ENCODE results near the gene EHMT1.

The EHMT1 gene

DNA sequence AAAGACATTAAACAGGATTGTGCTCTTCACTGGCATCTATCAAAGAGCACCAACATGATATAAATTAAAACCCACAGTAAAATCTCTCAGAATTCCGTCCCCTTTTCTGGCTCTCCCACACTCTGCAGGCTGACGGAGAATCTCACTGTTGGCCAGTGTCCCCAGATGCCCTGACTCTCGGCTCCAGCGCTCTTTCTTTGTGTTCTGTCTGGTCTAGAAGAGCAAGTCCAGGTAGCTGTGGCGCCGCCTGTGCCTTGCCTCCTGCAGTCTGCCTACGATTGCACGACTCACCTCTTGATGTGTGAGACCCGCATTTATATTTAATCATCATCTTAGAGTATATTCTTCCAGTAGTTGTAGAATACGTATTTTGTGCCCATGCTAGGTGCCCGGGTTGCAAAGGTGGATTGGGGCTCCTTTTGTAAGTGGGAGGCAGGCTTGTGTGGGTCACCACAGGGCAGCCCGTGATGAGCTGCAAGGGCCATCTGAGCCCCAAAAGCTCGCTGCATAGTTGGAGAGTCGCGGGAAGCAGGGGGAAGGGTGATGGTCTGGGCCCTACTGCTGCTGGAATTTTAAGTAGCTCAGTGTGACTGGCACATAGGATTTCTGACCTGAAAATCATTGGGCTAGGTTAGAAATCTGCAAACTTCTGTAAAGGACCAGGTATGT, 55.6 kb downstream of the EHMT1 start:
- Mint-ChIP-seq H3K4me1 (peaks cover 51% of the 10 kb centered on the region), H3K27ac (peak overlapping the region; percentile 79 to 88 (median 82)), H3K36me3 (ENCODE audit: low read depth) (peaks cover 26% of the 10 kb centered on the region), H3K27me3 (ENCODE audit: low read depth) (no peaks in the 10 kb centered on the region), H3K4me3 (peak overlapping the region; percentile 54 to 67 (median 64)), H3K9me3 (no peaks in the 10 kb centered on the region)
- TF ChIP-seq, protein P1, sequence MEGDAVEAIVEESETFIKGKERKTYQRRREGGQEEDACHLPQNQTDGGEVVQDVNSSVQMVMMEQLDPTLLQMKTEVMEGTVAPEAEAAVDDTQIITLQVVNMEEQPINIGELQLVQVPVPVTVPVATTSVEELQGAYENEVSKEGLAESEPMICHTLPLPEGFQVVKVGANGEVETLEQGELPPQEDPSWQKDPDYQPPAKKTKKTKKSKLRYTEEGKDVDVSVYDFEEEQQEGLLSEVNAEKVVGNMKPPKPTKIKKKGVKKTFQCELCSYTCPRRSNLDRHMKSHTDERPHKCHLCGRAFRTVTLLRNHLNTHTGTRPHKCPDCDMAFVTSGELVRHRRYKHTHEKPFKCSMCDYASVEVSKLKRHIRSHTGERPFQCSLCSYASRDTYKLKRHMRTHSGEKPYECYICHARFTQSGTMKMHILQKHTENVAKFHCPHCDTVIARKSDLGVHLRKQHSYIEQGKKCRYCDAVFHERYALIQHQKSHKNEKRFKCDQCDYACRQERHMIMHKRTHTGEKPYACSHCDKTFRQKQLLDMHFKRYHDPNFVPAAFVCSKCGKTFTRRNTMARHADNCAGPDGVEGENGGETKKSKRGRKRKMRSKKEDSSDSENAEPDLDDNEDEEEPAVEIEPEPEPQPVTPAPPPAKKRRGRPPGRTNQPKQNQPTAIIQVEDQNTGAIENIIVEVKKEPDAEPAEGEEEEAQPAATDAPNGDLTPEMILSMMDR (IDR thresholded peaks at IDR 0.05; ENCODE audit: unreplicated experiment in 3 of 3), result no peak

- Mint-ChIP-seq H3K36me3 (ENCODE audit: low read depth) (peaks cover 22% of the 10 kb centered on the region), H3K27me3 (ENCODE audit: low read depth) (no peaks in the 10 kb centered on the region), H3K9me3 (no peaks in the 10 kb centered on the region), H3K4me1 (peaks cover 56% of the 10 kb centered on the region), H3K27ac (peak overlapping the region; percentile 45 to 82 (median 79)), H3K4me3 (no peak overlapping the region)
- TF ChIP-seq, protein P1 (IDR thresholded peaks at IDR 0.05; ENCODE audit: unreplicated experiment in 3 of 3), result no peak
Measured at GRCh38 chr9:137674976-137675320, 56.1 kb downstream of the EHMT1 start.

GRCh38 chr9:137676998-137677397, 58.2 kb downstream of the EHMT1 start:
- Mint-ChIP-seq H3K4me1 (peaks cover 59% of the 10 kb centered on the region), H3K36me3 (ENCODE audit: low read depth) (peaks cover 12% of the 10 kb centered on the region), H3K27me3 (ENCODE audit: low read depth) (no peaks in the 10 kb centered on the region), H3K27ac (peak overlapping the region in 1 of 3 experiments; percentile 56), H3K4me3 (no peak overlapping the region), H3K9me3 (no peaks in the 10 kb centered on the region)
- TF ChIP-seq, protein P1 (IDR thresholded peaks at IDR 0.05; ENCODE audit: unreplicated experiment in 3 of 3), result no peak

- H3K36me3 Mint-ChIP-seq (ENCODE audit: low read depth), result peaks cover 12% of the 10 kb centered on the region
- no peaks in the 10 kb centered on the region for H3K27me3 Mint-ChIP-seq (ENCODE audit: low read depth)
- no peak overlapping the region for H3K27ac Mint-ChIP-seq
- H3K4me3 Mint-ChIP-seq, result no peak overlapping the region
- TF ChIP-seq, protein P1 (IDR thresholded peaks at IDR 0.05; ENCODE audit: unreplicated experiment in 3 of 3), result no peak
- no peaks in the 10 kb centered on the region for H3K9me3 Mint-ChIP-seq
- H3K4me1 Mint-ChIP-seq, result peaks cover 58% of the 10 kb centered on the region
Measured at GRCh38 chr9:137678202-137678601, 59.4 kb downstream of the EHMT1 start.

- H3K27ac Mint-ChIP-seq, result peak overlapping the region; percentile 1 to 64 (median 26)
- peaks cover 48% of the 10 kb centered on the region for H3K4me1 Mint-ChIP-seq
- no peaks in the 10 kb centered on the region for H3K9me3 Mint-ChIP-seq
- H3K4me3 Mint-ChIP-seq, result no peak overlapping the region
- TF ChIP-seq, protein P1 (IDR thresholded peaks at IDR 0.05; ENCODE audit: unreplicated experiment in 3 of 3), result no peak
- H3K36me3 Mint-ChIP-seq (ENCODE audit: low read depth), result peaks cover 12% of the 10 kb centered on the region
- H3K27me3 Mint-ChIP-seq (ENCODE audit: low read depth), result no peaks in the 10 kb centered on the region
Measured at GRCh38 chr9:137679249-137679648, 60.4 kb downstream of the EHMT1 start.

GRCh38 chr9:137679695-137680305, 61.0 kb downstream of the EHMT1 start:
- Mint-ChIP-seq H3K4me3 (no peak overlapping the region), H3K27ac (peak overlapping the region; percentile 1 to 18 (median 2)), H3K4me1 (peaks cover 42% of the 10 kb centered on the region), H3K27me3 (ENCODE audit: low read depth) (no peaks in the 10 kb centered on the region), H3K9me3 (no peaks in the 10 kb centered on the region), H3K36me3 (ENCODE audit: low read depth) (peaks cover 12% of the 10 kb centered on the region)
- TF ChIP-seq, protein P1 (IDR thresholded peaks at IDR 0.05; ENCODE audit: unreplicated experiment in 3 of 3), result no peak
